ENCODE results near the gene NRIP1. TPM values are rescaled to one million over a fixed set of nuclear protein-coding genes. Genes with fewer than 3 reads are reported as not detected.

Gene NRIP1
- total RNA-seq, result 33.7 and 48.9 TPM in 2 replicates

GRCh38 chr21:15064576-15065391 is at the start of gene NRIP1:
Gene NRIP1, minus strand, starts transcription at chr21:15065000. Its CDS starts 96,808 bp downstream, at chr21:14968192.

All from smooth muscle cell of trachea (primary cell).